K562 (cell line): ENCODE results near the gene ORMDL2. TPM values are rescaled to one million over a fixed set of nuclear protein-coding genes. Genes with fewer than 3 reads are reported as not detected.

Experiments used
- BDP1 ChIP-seq: IDR thresholded peaks from 3 replicates; pipeline ENCODE4 v1.6.1; 2011; ENCODE audit not compliant: insufficient read length, insufficient read depth
- CEBPZ ChIP-seq: fragments of 150-350 bp; IDR thresholded peaks from 2 replicates; pipeline ENCODE4 v1.6.1; 2014; ENCODE audit warnings: low read depth, mild to moderate bottlenecking, low read length, borderline replicate concordance
- FOXA3 ChIP-seq, 2 experiments: fragments of 450-650 bp in 1 of 2; sonication (generic) in 1 of 2; formaldehyde crosslinking; IDR thresholded peaks in 1 of 2; conservative IDR thresholded peaks in 1 of 2; 2 replicates each; pipeline versions ENCODE4 v1.4.0 to v1.8.0; 2020 to 2022; ENCODE audit warnings: mild to moderate bottlenecking in 2 of 2, missing genetic modification reagents in 1 of 2
- FOXP1 ChIP-seq: sonication (generic); formaldehyde crosslinking; IDR thresholded peaks from 2 replicates; pipeline ENCODE4 v1.8.0; 2022; ENCODE audit warnings: mild to moderate bottlenecking, missing genetic modification reagents
- GABPA ChIP-seq: fragments of 200-800 bp; sonication (Bioruptor generic); conservative IDR thresholded peaks from 2 replicates; pipeline ENCODE4 v1.6.1; 2016; ENCODE audit warnings: low read depth, missing genetic modification characterization, missing compliant biosample characterization
- HMG20A ChIP-seq: fragments of 450-650 bp; formaldehyde crosslinking; conservative IDR thresholded peaks from 2 replicates; pipeline ENCODE4 v1.4.0; 2020; ENCODE audit warnings: mild to moderate bottlenecking, mixed read lengths
- ILF3 ChIP-seq: fragments of 450-650 bp; IDR thresholded peaks from 2 replicates; pipeline ENCODE4 v1.6.1; 2018; ENCODE audit warnings: antibody characterized with exemption, mild to moderate bottlenecking, moderate library complexity, borderline replicate concordance
- MNT ChIP-seq, 2 experiments: fragments of 450-650 bp; conservative IDR thresholded peaks; 2 replicates each; pipeline ENCODE4 v1.6.1; 2017; ENCODE audit warnings: mild to moderate bottlenecking in 2 of 2, moderate library complexity in 2 of 2
- MXI1 ChIP-seq: IDR thresholded peaks from 2 replicates; pipeline ENCODE4 v1.6.1; 2011; ENCODE audit warnings: low read depth, mild to moderate bottlenecking, improper control_type of control experiment, low read length
- MYNN ChIP-seq, 2 experiments: sonication (generic); formaldehyde crosslinking in 1 of 2; IDR thresholded peaks; 2 replicates each; pipeline versions ENCODE4 v1.5.0 to v1.6.1; 2016 to 2020; ENCODE audit warnings: antibody characterized with exemption in 1 of 2, missing genetic modification reagents in 1 of 2
- NKRF ChIP-seq: fragments of 450-650 bp; IDR thresholded peaks from 2 replicates; pipeline ENCODE4 v1.6.1; 2016; ENCODE audit warnings: borderline replicate concordance
- PHF20 ChIP-seq: fragments of 450-650 bp; IDR thresholded peaks from 2 replicates; pipeline ENCODE4 v1.6.1; 2018; ENCODE audit not compliant: partially characterized antibody
- SIN3A ChIP-seq, 2 experiments: fragments of 150-350 bp in 1 of 2; IDR thresholded peaks; 2 replicates each; pipeline ENCODE4 v1.6.1; 2011 to 2016; ENCODE audit warnings: borderline replicate concordance in 2 of 2, low read depth in 2 of 2, low read length in 2 of 2, mild to moderate bottlenecking in 2 of 2, moderate library complexity in 2 of 2; ENCODE audit not compliant: control insufficient read depth in 1 of 2
- SIN3B ChIP-seq: fragments of 450-650 bp; IDR thresholded peaks from 2 replicates; pipeline ENCODE4 v1.6.1; 2017; ENCODE audit warnings: low read depth, mild to moderate bottlenecking, moderate library complexity
- ZBTB34 ChIP-seq: fragments of 250-450 bp; sonication (Bioruptor Pico); IDR thresholded peaks from 2 replicates; pipeline ENCODE4 v1.8.0; 2021; ENCODE audit warnings: mild to moderate bottlenecking, moderate library complexity
- ZBTB9 ChIP-seq: fragments of 450-650 bp; formaldehyde crosslinking; IDR thresholded peaks from 2 replicates; pipeline ENCODE4 v1.4.0; 2020; ENCODE audit warnings: mild to moderate bottlenecking, moderate library complexity
- polyA plus RNA-seq, 8 experiments: library from polyadenylated mRNA; depleted of rRNA in 4 of 8; stranded (reverse) in 5 of 8; unstranded in 3 of 8; fragments of >200 nt; fragmentation: Nextera tagmentation in 2 of 8; fragmentation: Illumina TruSeq in 1 of 8; extraction: Ambion mirVana in 2 of 8; extraction: Trizol in 1 of 8; gene quantifications; 2 replicates each; pipeline versions ENCODE4 v1.2.1 to v1.2.3, GENCODE V29; 2011 to 2014; ENCODE audit warnings: inconsistent platforms in 1 of 8, missing spikeins in 1 of 8
- total RNA-seq, 7 experiments: library from RNA; depleted of rRNA in 6 of 7; stranded (reverse); fragments of >200 nt in 6 of 7; fragmentation: Illumina TruSeq in 2 of 7; extraction: Trizol in 2 of 7; gene quantifications; 2 replicates each; pipeline versions ENCODE4 v1.2.1 to v1.2.3, GENCODE V29; 2011 to 2021; ENCODE audit warnings: low replicate concordance in 1 of 7

ORMDL2 gene
- total and polyA plus RNA-seq, 9 of the 15 experiments (the other 6 are each of a cell fraction or from before 2014, with no cell fraction given) = 9.9 to 113 (median 34.4) TPM

- TF ChIP-seq CEBPZ = no peak
- TF ChIP-seq HMG20A = no peak
- TF ChIP-seq MXI1 = peak; percentile 68; the same call in 1 of the 2 replicates
- 0 out of 2 replicates have a peak, but pooled peaks have one; percentile 5 for TF ChIP-seq MYNN (IDR thresholded peaks at IDR 0.05)
- TF ChIP-seq MYNN (CRISPR knock-in tag; IDR thresholded peaks at IDR 0.05) = no peak
- TF ChIP-seq SIN3B = 0 out of 2 replicates have a peak, but pooled peaks have one; percentile 24
- no peak for TF ChIP-seq ZBTB34 (CRISPR knock-in tag)
- peak; percentile 66 for TF ChIP-seq PHF20
- peak; percentile 97; the same call in 1 of the 2 replicates for TF ChIP-seq NKRF
- TF ChIP-seq ILF3 = no peak
- TF ChIP-seq FOXP1 (CRISPR knock-in tag) = peak; percentile 74; the same call in 1 of the 2 replicates
- TF ChIP-seq MNT (conservative IDR thresholded peaks at IDR 0.05) = 0 out of 4 replicates have a peak, but pooled peaks of 1 of the 2 experiments have one; percentile 78
- TF ChIP-seq SIN3A (IDR thresholded peaks at IDR 0.05; ENCODE audit: borderline replicate concordance in 2 of 2, control insufficient read depth in 1 of 2, low read depth in 2 of 2, low read length in 2 of 2) = 0 out of 4 replicates have a peak, but pooled peaks of 1 of the 2 experiments have one; percentile 79
- peak; percentile 85 for TF ChIP-seq GABPA (tag)
- no peak for TF ChIP-seq BDP1
- peak; percentile 24; the same call in 1 of the 2 replicates for TF ChIP-seq ZBTB9 (CRISPR knock-in tag)
- TF ChIP-seq FOXA3 (CRISPR knock-in tag; conservative IDR thresholded peaks at IDR 0.05 in 1 of 2, IDR thresholded peaks at IDR 0.05 in 1 of 2) = 0 out of 4 replicates have a peak, but pooled peaks of 1 of the 2 experiments have one; percentile 28
These were observed 393 bp downstream of the ORMDL2 start (continued) for GRCh38 chr12:55818140-55818728.
